ENCODE measurements around the gene SLC6A8.
"Not testable (repeated sequence)": the region's sequence is repeated elsewhere in the genome, so short reads cannot be mapped to it uniquely, and the experiment has no call there.

Gene SLC6A8

DNA sequence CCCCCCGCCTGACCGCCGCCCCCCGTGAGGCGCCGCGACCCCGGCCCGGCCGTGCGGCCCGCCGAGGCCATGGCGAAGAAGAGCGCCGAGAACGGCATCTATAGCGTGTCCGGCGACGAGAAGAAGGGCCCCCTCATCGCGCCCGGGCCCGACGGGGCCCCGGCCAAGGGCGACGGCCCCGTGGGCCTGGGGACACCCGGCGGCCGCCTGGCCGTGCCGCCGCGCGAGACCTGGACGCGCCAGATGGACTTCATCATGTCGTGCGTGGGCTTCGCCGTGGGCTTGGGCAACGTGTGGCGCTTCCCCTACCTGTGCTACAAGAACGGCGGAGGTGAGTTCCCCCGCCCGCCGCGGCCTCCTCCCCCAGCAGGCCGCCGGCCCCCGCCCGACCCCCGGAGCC is 780 bp downstream of the SLC6A8 start:
- TF ChIP-seq SP1 (IDR thresholded peaks at IDR 0.05) = no peak
- no peak for TF ChIP-seq ARNT (IDR thresholded peaks at IDR 0.05)
- TF ChIP-seq SUZ12 (IDR thresholded peaks at IDR 0.05) = no peak
- TF ChIP-seq FOXK2 (IDR thresholded peaks at IDR 0.05) = no peak
- no peak for TF ChIP-seq TARDBP (IDR thresholded peaks at IDR 0.05)
- TF ChIP-seq FOXA1 (IDR thresholded peaks at IDR 0.05) = no peak
- TF ChIP-seq ELF4 (IDR thresholded peaks at IDR 0.05) = no peak
- TF ChIP-seq HDGF (IDR thresholded peaks at IDR 0.05; ENCODE audit: borderline replicate concordance) = no peak
- TF ChIP-seq LEF1 (IDR thresholded peaks at IDR 0.05; ENCODE audit: borderline replicate concordance) = no peak
- TF ChIP-seq NFRKB (IDR thresholded peaks at IDR 0.05) = no peak
- no peak for TF ChIP-seq CTBP1 (IDR thresholded peaks at IDR 0.05; ENCODE audit: borderline replicate concordance)
- no peak for TF ChIP-seq BHLHE40 (IDR thresholded peaks at IDR 0.05; ENCODE audit: borderline replicate concordance)
- TF ChIP-seq FOXM1 (IDR thresholded peaks at IDR 0.05; ENCODE audit: borderline replicate concordance) = no peak
- TF ChIP-seq L3MBTL2 (conservative IDR thresholded peaks at IDR 0.05) = no peak
- no peak for TF ChIP-seq PKNOX1 (IDR thresholded peaks at IDR 0.05)
- no peak for TF ChIP-seq ZNF384 (IDR thresholded peaks at IDR 0.05)
- POLR2A ChIA-PET = no interaction called here
- CTCF ChIA-PET = no interaction called here
- DNase-seq (ENCODE audit: extremely low spot score) = no peak

GRCh38 chrX:153688911-153689590 is 1.3 kb downstream of the SLC6A8 start:
- DNase-seq (ENCODE audit: extremely low spot score) = no peak
- TF ChIP-seq LEF1 (IDR thresholded peaks at IDR 0.05; ENCODE audit: borderline replicate concordance) (no peak), FOXM1 (IDR thresholded peaks at IDR 0.05; ENCODE audit: borderline replicate concordance) (no peak)
- CTCF ChIA-PET = no interaction called here

DNA sequence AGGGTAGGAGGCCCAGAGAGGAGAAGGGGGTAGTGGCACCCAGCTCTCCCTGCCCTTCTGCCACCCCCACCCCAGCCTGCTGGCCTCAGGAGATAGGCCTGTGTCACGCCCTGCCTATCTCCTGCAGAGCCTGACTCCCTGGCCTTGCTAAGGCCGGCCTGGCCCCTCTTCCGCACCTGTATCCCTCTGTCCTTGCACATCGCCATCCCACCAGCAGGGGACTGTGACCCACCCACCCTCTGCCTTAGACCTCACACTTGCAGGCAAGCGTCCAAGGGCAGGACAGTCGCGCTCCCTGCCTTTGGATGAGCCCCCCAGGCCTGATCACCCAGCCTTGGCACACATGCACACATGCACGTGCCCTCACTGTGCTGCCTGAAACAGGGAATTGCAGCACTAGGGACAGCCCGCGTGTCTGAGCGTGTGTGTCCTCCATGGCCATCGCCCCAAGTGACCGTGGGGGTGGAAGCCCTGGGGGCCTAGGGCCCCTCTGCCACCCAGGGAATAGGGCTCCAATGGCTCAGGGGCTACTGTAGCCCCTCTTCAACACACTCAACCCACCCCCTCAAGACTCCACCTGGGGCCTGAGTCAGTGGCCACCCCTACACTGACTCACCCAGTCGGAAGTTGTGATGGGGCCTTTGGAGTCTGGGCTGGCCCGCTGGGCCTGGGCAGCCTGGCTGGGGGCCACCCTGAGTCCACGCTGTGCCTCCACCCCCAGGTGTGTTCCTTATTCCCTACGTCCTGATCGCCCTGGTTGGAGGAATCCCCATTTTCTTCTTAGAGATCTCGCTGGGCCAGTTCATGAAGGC is 2.1 kb downstream of the SLC6A8 start:
- CTCF ChIA-PET = no interaction called here
- POLR2A ChIA-PET = no interaction called here
- no peak for DNase-seq (ENCODE audit: extremely low spot score)
- TF ChIP-seq TARDBP (IDR thresholded peaks at IDR 0.05) (no peak), L3MBTL2 (conservative IDR thresholded peaks at IDR 0.05) (no peak), CTBP1 (IDR thresholded peaks at IDR 0.05; ENCODE audit: borderline replicate concordance) (no peak), ELF4 (IDR thresholded peaks at IDR 0.05) (no peak), HDGF (IDR thresholded peaks at IDR 0.05; ENCODE audit: borderline replicate concordance) (no peak), SP1 (IDR thresholded peaks at IDR 0.05) (no peak), ZNF384 (IDR thresholded peaks at IDR 0.05) (no peak), LEF1 (IDR thresholded peaks at IDR 0.05; ENCODE audit: borderline replicate concordance) (no peak), FOXA1 (IDR thresholded peaks at IDR 0.05) (no peak), PKNOX1 (IDR thresholded peaks at IDR 0.05) (no peak), ARNT (IDR thresholded peaks at IDR 0.05) (no peak), FOXK2 (IDR thresholded peaks at IDR 0.05) (no peak)

More at GRCh38 chrX:153688911-153689590, 1.3 kb downstream of the SLC6A8 start:
- POLR2A ChIA-PET = no interaction called here

DNA sequence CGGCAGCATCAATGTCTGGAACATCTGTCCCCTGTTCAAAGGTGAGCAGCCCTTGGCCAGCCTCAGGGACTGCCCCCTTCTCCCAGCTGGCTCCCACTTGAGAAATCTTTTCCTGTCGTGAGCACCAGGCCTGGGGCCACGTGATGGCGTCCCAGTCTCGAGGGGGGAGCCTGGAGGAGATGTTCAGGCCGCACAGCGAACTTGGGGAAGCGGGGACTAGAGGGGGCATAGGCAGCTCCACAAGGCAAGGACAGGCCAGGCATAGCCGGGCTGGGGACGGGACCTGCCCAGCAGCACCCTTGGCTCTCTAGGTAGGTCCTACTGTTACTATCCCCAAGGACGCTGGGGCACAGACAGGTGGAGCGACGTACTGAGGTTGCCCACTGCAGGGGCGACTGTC is 2.7 kb downstream of the SLC6A8 start:
- ChIA-PET CTCF (no interaction called here), POLR2A (no interaction called here)
- no peak for DNase-seq (ENCODE audit: extremely low spot score)
- TF ChIP-seq HDGF (IDR thresholded peaks at IDR 0.05; ENCODE audit: borderline replicate concordance) (no peak), SUZ12 (IDR thresholded peaks at IDR 0.05) (no peak), ZNF384 (IDR thresholded peaks at IDR 0.05) (no peak), TARDBP (IDR thresholded peaks at IDR 0.05) (no peak), L3MBTL2 (conservative IDR thresholded peaks at IDR 0.05) (no peak), PKNOX1 (IDR thresholded peaks at IDR 0.05) (no peak), FOXM1 (IDR thresholded peaks at IDR 0.05; ENCODE audit: borderline replicate concordance) (no peak), ARNT (IDR thresholded peaks at IDR 0.05) (no peak), FOXK2 (IDR thresholded peaks at IDR 0.05) (no peak), BHLHE40 (IDR thresholded peaks at IDR 0.05; ENCODE audit: borderline replicate concordance) (no peak), LEF1 (IDR thresholded peaks at IDR 0.05; ENCODE audit: borderline replicate concordance) (no peak), CTBP1 (IDR thresholded peaks at IDR 0.05; ENCODE audit: borderline replicate concordance) (no peak), NFRKB (IDR thresholded peaks at IDR 0.05) (no peak), SP1 (IDR thresholded peaks at IDR 0.05) (no peak)

DNA sequence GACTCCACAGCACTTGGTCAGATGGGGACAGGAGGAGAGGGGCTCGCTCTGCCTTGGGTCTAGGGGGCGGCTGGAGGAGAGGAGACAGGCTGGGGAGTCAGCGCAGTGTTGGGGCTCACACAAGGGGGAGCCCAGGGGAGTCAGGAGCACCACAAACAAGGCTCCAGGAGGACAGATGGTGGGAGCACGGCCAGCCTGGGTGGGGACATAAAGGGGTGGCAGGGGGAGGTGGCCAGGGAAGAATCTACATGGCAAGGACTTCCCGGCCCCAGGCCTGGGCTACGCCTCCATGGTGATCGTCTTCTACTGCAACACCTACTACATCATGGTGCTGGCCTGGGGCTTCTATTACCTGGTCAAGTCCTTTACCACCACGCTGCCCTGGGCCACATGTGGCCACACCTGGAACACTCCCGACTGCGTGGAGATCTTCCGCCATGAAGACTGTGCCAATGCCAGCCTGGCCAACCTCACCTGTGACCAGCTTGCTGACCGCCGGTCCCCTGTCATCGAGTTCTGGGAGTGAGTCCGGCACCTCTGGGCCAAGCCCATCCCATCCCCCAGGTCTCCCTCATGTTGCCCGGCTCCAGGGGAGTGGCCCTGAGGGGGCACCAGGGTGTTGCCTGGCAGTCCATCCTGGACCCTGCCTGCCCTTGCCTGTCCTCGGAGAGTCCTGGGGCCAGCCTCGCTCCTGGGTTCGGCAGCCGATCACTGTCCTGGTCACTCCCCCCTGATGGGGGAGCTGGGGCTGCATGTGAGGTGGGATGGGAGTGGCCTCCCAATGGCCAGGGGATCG is 3.5 kb downstream of the SLC6A8 start:
- POLR2A ChIA-PET; CTCF ChIA-PET; DNase-seq (ENCODE audit: extremely low spot score): not testable (repeated sequence)

GRCh38 chrX:153692003-153692402 is 4.3 kb downstream of the SLC6A8 start:
- CTCF ChIA-PET = interaction anchor here (1.2 kb wide), 1 partner anchor 16 kb away, joined by 4 read pairs; no protein-coding TSS in a partner anchor
- no peak for DNase-seq (ENCODE audit: extremely low spot score)
- TF ChIP-seq LEF1 (IDR thresholded peaks at IDR 0.05; ENCODE audit: borderline replicate concordance) (no peak), FOXK2 (IDR thresholded peaks at IDR 0.05) (no peak), TARDBP (IDR thresholded peaks at IDR 0.05) (no peak), L3MBTL2 (conservative IDR thresholded peaks at IDR 0.05) (no peak), SUZ12 (IDR thresholded peaks at IDR 0.05) (no peak), ZNF384 (IDR thresholded peaks at IDR 0.05) (no peak), FOXM1 (IDR thresholded peaks at IDR 0.05; ENCODE audit: borderline replicate concordance) (no peak), CTBP1 (IDR thresholded peaks at IDR 0.05; ENCODE audit: borderline replicate concordance) (no peak), ELF4 (IDR thresholded peaks at IDR 0.05) (no peak), NFRKB (IDR thresholded peaks at IDR 0.05) (no peak), ARNT (IDR thresholded peaks at IDR 0.05) (no peak), BHLHE40 (IDR thresholded peaks at IDR 0.05; ENCODE audit: borderline replicate concordance) (no peak), FOXA1 (IDR thresholded peaks at IDR 0.05) (no peak), HDGF (IDR thresholded peaks at IDR 0.05; ENCODE audit: borderline replicate concordance) (no peak), SP1 (IDR thresholded peaks at IDR 0.05) (no peak), PKNOX1 (IDR thresholded peaks at IDR 0.05) (no peak)
- POLR2A ChIA-PET = no interaction called here

All from HEK293T (cell line).